ENCODE data around the gene ATP10B.

ATP10B gene

GRCh38 chr5:160649304-160649703 is 202.7 kb downstream of the ATP10B start:
- Histone ChIP-seq H3K4me1 (ENCODE audit: insufficient read depth, low read length, severe bottlenecking) (no peaks in the 10 kb centered on the region), H2AFZ (ENCODE audit: low read length) (no peak overlapping the region), H4K20me1 (ENCODE audit: insufficient read depth, low read length) (no peaks in the 10 kb centered on the region), H3K27me3 (ENCODE audit: insufficient read depth, low read length) (no peaks in the 10 kb centered on the region), H3K27ac (ENCODE audit: low read depth, low read length, poor library complexity, severe bottlenecking) (no peak overlapping the region), H3K9ac (ENCODE audit: low read length) (no peak overlapping the region), H3K9me2 (ENCODE audit: low read depth, low read length) (no peaks in the 10 kb centered on the region), H3K9me3 (ENCODE audit: low read length) (no peaks in the 10 kb centered on the region), H3K36me3 (ENCODE audit: insufficient read depth, low read length) (no peaks in the 10 kb centered on the region), H3K79me2 (ENCODE audit: insufficient read depth, low read length) (no peaks in the 10 kb centered on the region), H3F3A (ENCODE audit: insufficient read depth, low read length) (no peaks in the 10 kb centered on the region), H3K4me2 (ENCODE audit: low read length) (no peak overlapping the region), H3K4me3 (ENCODE audit: low read depth, low read length, poor library complexity, severe bottlenecking) (no peak overlapping the region)
- TF ChIP-seq CTCF (IDR thresholded peaks at IDR 0.05; ENCODE audit: low read length) (peak; percentile 40; the same call in 1 of the 2 replicates), EZH2 (IDR thresholded peaks at IDR 0.05; ENCODE audit: borderline replicate concordance, low read length) (no peak)

- Histone ChIP-seq H3K79me2 (ENCODE audit: insufficient read depth, low read length) (no peaks in the 10 kb centered on the region), H3K9me3 (ENCODE audit: low read length) (no peaks in the 10 kb centered on the region), H3K9ac (ENCODE audit: low read length) (no peak overlapping the region), H3F3A (ENCODE audit: insufficient read depth, low read length) (no peaks in the 10 kb centered on the region), H3K9me2 (ENCODE audit: low read depth, low read length) (no peaks in the 10 kb centered on the region), H3K4me2 (ENCODE audit: low read length) (no peak overlapping the region), H2AFZ (ENCODE audit: low read length) (no peak overlapping the region), H3K27me3 (ENCODE audit: insufficient read depth, low read length) (no peaks in the 10 kb centered on the region), H3K36me3 (ENCODE audit: insufficient read depth, low read length) (no peaks in the 10 kb centered on the region), H3K4me3 (ENCODE audit: low read depth, low read length, poor library complexity, severe bottlenecking) (no peak overlapping the region), H3K27ac (ENCODE audit: low read depth, low read length, poor library complexity, severe bottlenecking) (no peak overlapping the region), H4K20me1 (ENCODE audit: insufficient read depth, low read length) (no peaks in the 10 kb centered on the region), H3K4me1 (ENCODE audit: insufficient read depth, low read length, severe bottlenecking) (no peaks in the 10 kb centered on the region)
- TF ChIP-seq EZH2 (IDR thresholded peaks at IDR 0.05; ENCODE audit: borderline replicate concordance, low read length) (no peak), CTCF (IDR thresholded peaks at IDR 0.05; ENCODE audit: low read length) (no peak)
Observed at GRCh38 chr5:160646033-160646432, 206.0 kb downstream of the ATP10B start.

- no peak for TF ChIP-seq EZH2 (IDR thresholded peaks at IDR 0.05; ENCODE audit: borderline replicate concordance, low read length)
- TF ChIP-seq CTCF (IDR thresholded peaks at IDR 0.05; ENCODE audit: low read length): no peak
- Histone ChIP-seq H3K9me2 (ENCODE audit: low read depth, low read length) (no peaks in the 10 kb centered on the region), H3F3A (ENCODE audit: insufficient read depth, low read length) (no peaks in the 10 kb centered on the region), H4K20me1 (ENCODE audit: insufficient read depth, low read length) (no peaks in the 10 kb centered on the region), H3K4me1 (ENCODE audit: insufficient read depth, low read length, severe bottlenecking) (no peaks in the 10 kb centered on the region), H3K9me3 (ENCODE audit: low read length) (no peaks in the 10 kb centered on the region), H3K36me3 (ENCODE audit: insufficient read depth, low read length) (no peaks in the 10 kb centered on the region), H3K27me3 (ENCODE audit: insufficient read depth, low read length) (no peaks in the 10 kb centered on the region), H3K27ac (ENCODE audit: low read depth, low read length, poor library complexity, severe bottlenecking) (no peak overlapping the region), H3K9ac (ENCODE audit: low read length) (no peak overlapping the region), H2AFZ (ENCODE audit: low read length) (no peak overlapping the region), H3K4me2 (ENCODE audit: low read length) (no peak overlapping the region), H3K79me2 (ENCODE audit: insufficient read depth, low read length) (no peaks in the 10 kb centered on the region), H3K4me3 (ENCODE audit: low read depth, low read length, poor library complexity, severe bottlenecking) (no peak overlapping the region)
Observed at GRCh38 chr5:160643616-160644240, 208.3 kb downstream of the ATP10B start.
